ENCODE results near the gene C3orf18.

GRCh38 chr3:50537421-50538129, 30.0 kb downstream of the C3orf18 start:
- TF ChIP-seq CTCF (IDR thresholded peaks at IDR 0.05) (no peak), POLR2A (IDR thresholded peaks at IDR 0.05) (no peak)

Measured in testis (tissue), 2 donors.